A549 (cell line): ENCODE data around the gene POP7.

Experiments used
- POLR2A ChIP-seq: IDR thresholded peaks from 2 replicates; pipeline ENCODE4 v1.6.1; 2012; ENCODE audit warnings: mild to moderate bottlenecking, low read length
- POLR2AphosphoS2 ChIP-seq: conservative IDR thresholded peaks from 2 replicates; pipeline ENCODE4 v1.6.1; 2012; ENCODE audit warnings: low read length, improper control_type of control experiment, inconsistent platforms
- TF ChIP-seq, protein P1 (sequence below): fragments of >200 bp; sonication (Bioruptor Twin); formaldehyde crosslinking; IDR thresholded peaks from 3 replicates; pipeline ENCODE4 v1.5.1; 2016
- TF ChIP-seq, protein P2 (sequence below): fragments of 200-600 bp; sonication (generic); IDR thresholded peaks from 2 replicates; pipeline ENCODE4 v1.6.1; 2016; ENCODE audit warnings: antibody characterized with exemption, mild to moderate bottlenecking, moderate library complexity

DNA sequence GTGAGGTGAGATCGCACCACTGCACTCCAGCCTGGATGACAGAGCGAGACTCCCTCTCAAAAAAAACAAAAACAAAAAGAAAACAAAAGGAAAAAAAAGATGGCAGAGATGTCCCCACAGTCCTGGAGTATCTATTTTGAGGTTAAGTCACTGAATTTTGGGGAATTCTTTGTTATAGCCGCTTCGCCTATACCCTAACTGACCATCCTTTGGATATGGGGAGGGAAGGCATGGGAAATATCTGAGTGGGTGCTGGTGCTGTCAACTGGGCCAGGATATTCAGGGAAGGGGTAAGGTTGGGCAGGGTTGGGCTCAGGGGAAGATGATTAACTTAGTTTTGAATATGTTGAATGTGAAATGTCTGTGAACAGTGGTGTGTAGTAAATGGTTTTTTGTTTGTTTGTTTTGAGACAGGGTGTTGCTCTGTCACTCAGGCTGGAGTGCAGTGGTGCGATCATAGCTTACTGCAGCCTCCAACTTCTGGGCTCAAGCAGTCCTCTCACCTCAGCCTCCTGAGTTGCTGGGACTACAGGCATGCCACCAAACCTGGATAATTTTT, 40.7 kb upstream of the POP7 start:
- TF ChIP-seq, protein P1, sequence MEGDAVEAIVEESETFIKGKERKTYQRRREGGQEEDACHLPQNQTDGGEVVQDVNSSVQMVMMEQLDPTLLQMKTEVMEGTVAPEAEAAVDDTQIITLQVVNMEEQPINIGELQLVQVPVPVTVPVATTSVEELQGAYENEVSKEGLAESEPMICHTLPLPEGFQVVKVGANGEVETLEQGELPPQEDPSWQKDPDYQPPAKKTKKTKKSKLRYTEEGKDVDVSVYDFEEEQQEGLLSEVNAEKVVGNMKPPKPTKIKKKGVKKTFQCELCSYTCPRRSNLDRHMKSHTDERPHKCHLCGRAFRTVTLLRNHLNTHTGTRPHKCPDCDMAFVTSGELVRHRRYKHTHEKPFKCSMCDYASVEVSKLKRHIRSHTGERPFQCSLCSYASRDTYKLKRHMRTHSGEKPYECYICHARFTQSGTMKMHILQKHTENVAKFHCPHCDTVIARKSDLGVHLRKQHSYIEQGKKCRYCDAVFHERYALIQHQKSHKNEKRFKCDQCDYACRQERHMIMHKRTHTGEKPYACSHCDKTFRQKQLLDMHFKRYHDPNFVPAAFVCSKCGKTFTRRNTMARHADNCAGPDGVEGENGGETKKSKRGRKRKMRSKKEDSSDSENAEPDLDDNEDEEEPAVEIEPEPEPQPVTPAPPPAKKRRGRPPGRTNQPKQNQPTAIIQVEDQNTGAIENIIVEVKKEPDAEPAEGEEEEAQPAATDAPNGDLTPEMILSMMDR, result no peak
- TF ChIP-seq POLR2A, result no peak
- TF ChIP-seq POLR2AphosphoS2, result no peak
- TF ChIP-seq, protein P2, sequence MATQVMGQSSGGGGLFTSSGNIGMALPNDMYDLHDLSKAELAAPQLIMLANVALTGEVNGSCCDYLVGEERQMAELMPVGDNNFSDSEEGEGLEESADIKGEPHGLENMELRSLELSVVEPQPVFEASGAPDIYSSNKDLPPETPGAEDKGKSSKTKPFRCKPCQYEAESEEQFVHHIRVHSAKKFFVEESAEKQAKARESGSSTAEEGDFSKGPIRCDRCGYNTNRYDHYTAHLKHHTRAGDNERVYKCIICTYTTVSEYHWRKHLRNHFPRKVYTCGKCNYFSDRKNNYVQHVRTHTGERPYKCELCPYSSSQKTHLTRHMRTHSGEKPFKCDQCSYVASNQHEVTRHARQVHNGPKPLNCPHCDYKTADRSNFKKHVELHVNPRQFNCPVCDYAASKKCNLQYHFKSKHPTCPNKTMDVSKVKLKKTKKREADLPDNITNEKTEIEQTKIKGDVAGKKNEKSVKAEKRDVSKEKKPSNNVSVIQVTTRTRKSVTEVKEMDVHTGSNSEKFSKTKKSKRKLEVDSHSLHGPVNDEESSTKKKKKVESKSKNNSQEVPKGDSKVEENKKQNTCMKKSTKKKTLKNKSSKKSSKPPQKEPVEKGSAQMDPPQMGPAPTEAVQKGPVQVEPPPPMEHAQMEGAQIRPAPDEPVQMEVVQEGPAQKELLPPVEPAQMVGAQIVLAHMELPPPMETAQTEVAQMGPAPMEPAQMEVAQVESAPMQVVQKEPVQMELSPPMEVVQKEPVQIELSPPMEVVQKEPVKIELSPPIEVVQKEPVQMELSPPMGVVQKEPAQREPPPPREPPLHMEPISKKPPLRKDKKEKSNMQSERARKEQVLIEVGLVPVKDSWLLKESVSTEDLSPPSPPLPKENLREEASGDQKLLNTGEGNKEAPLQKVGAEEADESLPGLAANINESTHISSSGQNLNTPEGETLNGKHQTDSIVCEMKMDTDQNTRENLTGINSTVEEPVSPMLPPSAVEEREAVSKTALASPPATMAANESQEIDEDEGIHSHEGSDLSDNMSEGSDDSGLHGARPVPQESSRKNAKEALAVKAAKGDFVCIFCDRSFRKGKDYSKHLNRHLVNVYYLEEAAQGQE, result no peak
